WERI-Rb-1 (cell line): ENCODE measurements around the gene REXO1.

Experiments
- DNase-seq: peaks from one replicate; pipeline ENCODE4 v3.0.0-alpha.2; 2020
- H3K27ac ChIP-seq: fragments of 250-450 bp; sonication (Bioruptor Pico); 2 replicates; pipeline ENCODE4 v1.5.1; 2020; ENCODE audit warnings: mild to moderate bottlenecking, moderate library complexity
- H3K27me3 ChIP-seq: fragments of 250-450 bp; sonication (Bioruptor Pico); 2 replicates; pipeline ENCODE4 v1.5.1; 2021; ENCODE audit warnings: mild to moderate bottlenecking, low read depth, moderate library complexity; ENCODE audit not compliant: insufficient read depth, severe bottlenecking
- H3K36me3 ChIP-seq: fragments of 250-450 bp; sonication (Bioruptor Pico); 2 replicates; pipeline ENCODE4 v1.5.1; 2020; ENCODE audit warnings: mild to moderate bottlenecking, moderate library complexity
- H3K4me3 ChIP-seq: 2 replicates; pipeline ENCODE4 v1.5.1; 2011; ENCODE audit warnings: low read depth, mild to moderate bottlenecking, control low read depth, low read length
- H3K9me3 ChIP-seq: fragments of 250-450 bp; sonication (Bioruptor Pico); 2 replicates; pipeline ENCODE4 v1.5.1; 2021; ENCODE audit warnings: mild to moderate bottlenecking, moderate library complexity; ENCODE audit not compliant: severe bottlenecking
- TF ChIP-seq, protein P1 (sequence below): IDR thresholded peaks from 2 replicates; pipeline ENCODE4 v1.5.1; 2011; ENCODE audit warnings: low read depth, mild to moderate bottlenecking, control low read depth, inconsistent platforms, low read length

REXO1 gene

DNA sequence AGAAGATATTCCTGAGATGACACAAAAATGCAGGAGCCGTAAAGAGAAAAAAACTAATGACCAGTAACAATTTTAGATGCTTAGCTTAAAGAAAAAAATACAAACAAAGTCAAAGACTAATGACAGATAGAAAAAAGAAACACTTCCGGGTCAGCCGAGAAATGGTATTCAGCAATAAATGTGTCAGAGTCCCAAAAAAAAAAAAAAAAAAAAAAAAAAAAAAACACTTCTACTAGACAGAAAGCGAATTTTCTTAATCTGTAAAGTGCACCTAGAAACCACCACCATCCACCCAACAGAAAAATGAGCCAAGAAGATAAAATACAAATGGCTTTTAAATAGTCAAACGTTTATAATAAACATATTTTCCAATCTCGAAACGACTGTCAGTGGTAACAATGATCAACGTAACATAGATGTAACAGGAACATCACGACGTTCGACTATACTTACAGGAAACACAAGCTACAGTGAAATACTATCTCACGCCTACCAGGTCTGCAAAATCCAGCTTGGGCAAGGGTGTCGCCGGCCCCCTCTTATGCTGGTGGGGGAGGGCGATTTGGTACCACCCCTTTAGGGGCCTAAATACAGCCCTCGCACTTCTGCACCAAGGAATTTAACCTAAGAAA lies 26.4 kb upstream of the REXO1 start:
- H3K27ac ChIP-seq = no peak overlapping the region

DNA sequence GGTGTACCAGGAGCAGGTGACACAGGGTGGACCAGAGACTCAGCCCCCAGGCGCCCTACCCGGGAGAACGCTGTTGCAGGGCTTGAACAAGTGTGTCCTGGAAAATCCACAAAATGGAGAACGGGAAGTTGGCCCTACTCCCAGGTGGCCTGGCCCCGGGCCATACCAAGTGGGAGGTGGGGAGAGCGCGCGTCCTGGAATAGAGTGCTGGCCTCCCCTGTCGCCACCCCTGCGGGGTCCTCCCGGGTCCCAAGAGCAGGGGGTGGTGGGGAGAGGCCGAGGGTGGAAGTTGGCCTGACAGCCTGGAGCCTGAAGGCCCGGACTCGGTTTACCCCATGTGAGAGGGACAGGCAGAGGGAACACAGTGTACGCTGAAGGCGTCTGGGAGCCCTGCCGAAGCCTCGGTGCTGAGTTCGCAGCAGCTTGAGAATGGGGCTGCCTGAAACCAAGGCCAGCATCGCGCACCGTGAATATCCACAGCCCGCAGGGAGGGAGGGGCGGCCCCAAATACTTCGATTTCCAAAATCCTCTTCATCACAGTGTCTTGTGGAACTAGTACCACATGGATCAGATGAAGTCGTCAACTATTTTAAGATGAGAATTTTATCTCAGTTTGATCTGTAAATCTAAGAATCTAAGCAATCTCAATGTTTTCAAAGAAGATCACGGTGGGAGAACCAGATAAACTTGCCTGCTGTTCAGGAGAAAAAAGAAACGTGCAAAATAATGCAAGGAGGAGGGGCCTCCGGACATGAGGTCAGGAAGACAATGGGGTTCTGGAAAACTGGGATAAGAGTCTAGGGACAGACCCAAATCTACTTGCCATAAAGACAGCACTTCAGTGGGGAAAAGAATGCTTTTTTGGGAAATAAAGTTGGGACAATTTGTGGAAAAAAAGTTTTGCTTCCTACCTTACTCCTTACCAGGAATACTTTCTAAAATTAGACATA lies 25.5 kb upstream of the REXO1 start:
- Histone ChIP-seq H3K4me3 (no peak overlapping the region), H3K36me3 (peaks cover 11% of the 10 kb centered on the region), H3K27me3 (no peaks in the 10 kb centered on the region), H3K9me3 (no peaks in the 10 kb centered on the region), H3K27ac (no peak overlapping the region)
- DNase-seq = no peak
- TF ChIP-seq, protein P1, sequence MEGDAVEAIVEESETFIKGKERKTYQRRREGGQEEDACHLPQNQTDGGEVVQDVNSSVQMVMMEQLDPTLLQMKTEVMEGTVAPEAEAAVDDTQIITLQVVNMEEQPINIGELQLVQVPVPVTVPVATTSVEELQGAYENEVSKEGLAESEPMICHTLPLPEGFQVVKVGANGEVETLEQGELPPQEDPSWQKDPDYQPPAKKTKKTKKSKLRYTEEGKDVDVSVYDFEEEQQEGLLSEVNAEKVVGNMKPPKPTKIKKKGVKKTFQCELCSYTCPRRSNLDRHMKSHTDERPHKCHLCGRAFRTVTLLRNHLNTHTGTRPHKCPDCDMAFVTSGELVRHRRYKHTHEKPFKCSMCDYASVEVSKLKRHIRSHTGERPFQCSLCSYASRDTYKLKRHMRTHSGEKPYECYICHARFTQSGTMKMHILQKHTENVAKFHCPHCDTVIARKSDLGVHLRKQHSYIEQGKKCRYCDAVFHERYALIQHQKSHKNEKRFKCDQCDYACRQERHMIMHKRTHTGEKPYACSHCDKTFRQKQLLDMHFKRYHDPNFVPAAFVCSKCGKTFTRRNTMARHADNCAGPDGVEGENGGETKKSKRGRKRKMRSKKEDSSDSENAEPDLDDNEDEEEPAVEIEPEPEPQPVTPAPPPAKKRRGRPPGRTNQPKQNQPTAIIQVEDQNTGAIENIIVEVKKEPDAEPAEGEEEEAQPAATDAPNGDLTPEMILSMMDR = no peak

More for the DNA sequence above, 26.4 kb upstream of the REXO1 start:
- Histone ChIP-seq H3K27me3 (no peaks in the 10 kb centered on the region), H3K4me3 (peak overlapping the region; percentile 62), H3K9me3 (no peaks in the 10 kb centered on the region), H3K36me3 (peaks cover 11% of the 10 kb centered on the region)
- TF ChIP-seq, protein P1 = no peak
- DNase-seq = no peak

DNA sequence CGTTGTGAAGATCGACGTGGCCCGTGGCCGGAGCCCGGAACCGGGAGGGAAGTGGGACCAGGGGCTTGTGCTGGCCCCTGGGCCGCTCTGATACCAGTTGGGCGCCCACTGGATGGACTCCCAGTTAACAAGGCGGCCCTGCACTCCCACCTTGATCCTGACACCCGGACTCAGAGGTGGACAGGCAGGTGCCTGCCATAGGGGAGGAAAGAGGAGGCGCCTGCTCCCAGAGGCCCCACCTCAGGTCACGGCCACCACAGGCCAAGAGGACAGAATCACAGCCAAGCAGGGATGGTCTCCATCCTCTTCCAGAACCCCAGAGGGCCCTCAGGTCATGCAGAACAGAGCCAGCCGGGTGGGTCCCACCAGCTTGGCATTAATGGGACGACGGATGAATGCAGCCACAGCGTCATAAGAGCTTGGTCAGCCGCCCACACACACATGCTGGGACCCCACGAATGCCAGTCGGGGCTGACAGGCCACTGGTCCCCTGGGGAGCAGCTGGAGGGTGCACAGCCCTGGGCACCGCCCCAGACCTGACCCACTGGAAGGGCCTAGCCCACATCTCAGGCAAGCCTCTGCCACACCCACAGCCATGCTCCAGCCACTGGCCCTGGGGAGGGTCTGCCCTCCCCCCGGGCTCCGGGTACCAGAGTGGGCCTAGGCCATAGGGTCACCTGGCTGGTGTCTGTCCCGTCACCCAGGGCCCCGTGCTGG lies 24.7 kb upstream of the REXO1 start:
- Histone ChIP-seq H3K27ac (no peak overlapping the region), H3K27me3 (no peaks in the 10 kb centered on the region), H3K4me3 (no peak overlapping the region), H3K36me3 (peaks cover 11% of the 10 kb centered on the region), H3K9me3 (no peaks in the 10 kb centered on the region)
- TF ChIP-seq, protein P1 = no peak
- no peak for DNase-seq

DNA sequence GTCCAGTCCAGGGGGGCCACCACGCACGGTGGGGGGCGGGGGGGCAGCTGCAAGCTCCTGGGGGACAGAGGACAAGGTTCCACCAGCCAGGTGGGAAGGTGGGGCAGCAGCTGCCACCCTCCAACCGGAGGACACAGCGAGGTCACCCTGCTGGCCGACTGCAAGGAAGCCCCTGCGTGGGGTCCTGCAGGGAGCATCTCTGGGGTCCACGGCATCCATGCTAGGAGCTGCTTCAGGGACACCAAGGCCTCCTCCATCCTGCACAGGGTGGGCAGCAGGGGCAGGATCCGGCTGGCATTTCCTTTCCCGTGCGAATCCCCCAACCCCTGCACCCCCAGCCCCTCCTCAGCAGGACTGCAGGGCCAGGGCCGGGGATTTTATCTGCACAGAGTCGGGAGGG lies 23.3 kb upstream of the REXO1 start:
- TF ChIP-seq, protein P1 = no peak
- DNase-seq = no peak
- Histone ChIP-seq H3K36me3 (peaks cover 11% of the 10 kb centered on the region), H3K9me3 (no peaks in the 10 kb centered on the region), H3K4me3 (no peak overlapping the region), H3K27me3 (no peaks in the 10 kb centered on the region), H3K27ac (no peak overlapping the region)

DNA sequence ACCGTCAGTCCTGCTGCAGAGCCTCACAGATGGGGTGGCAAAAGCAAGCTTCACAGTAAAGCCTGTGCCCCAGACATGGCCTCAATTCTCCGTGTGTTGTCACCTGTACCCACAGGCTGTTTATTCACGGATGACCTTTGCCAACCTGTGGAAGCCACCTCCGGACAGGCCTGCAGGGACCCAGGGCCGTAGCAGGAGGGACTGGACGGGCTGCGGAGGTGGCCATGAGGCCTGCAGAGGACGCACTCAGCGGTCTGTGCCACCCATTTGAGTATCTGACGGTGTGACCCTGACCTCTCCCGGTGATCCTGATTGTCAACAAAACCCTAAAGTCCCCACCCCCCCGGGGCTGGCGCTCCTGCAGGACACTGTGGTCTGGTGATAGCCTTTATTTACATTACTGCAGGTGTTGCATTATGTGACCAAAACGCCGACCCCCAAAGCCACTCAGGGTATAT lies 22.9 kb upstream of the REXO1 start:
- Histone ChIP-seq H3K4me3 (no peak overlapping the region), H3K36me3 (peaks cover 11% of the 10 kb centered on the region), H3K9me3 (no peaks in the 10 kb centered on the region), H3K27ac (no peak overlapping the region), H3K27me3 (no peaks in the 10 kb centered on the region)
- TF ChIP-seq, protein P1 = no peak
- no peak for DNase-seq
